Ectodermal cell (in vitro differentiated cells): ENCODE data around the gene CSF3.

Experiments used
- H3K27ac ChIP-seq: 2 replicates; pipeline ENCODE4 v1.7.0; 2013; ENCODE audit warnings: mild to moderate bottlenecking, low read depth, low read length; ENCODE audit not compliant: insufficient read depth, poor library complexity, severe bottlenecking
- H3K27me3 ChIP-seq: 2 replicates; pipeline ENCODE4 v1.7.0; 2013; ENCODE audit warnings: mild to moderate bottlenecking, low read length; ENCODE audit not compliant: insufficient read depth, control insufficient read depth, poor library complexity, severe bottlenecking
- H3K36me3 ChIP-seq: one replicate; pipeline ENCODE4 v1.7.0; 2013; ENCODE audit warnings: low read length; ENCODE audit not compliant: control insufficient read depth, insufficient read depth
- H3K4me1 ChIP-seq: one replicate; pipeline ENCODE4 v1.7.0; 2013; ENCODE audit warnings: low read length; ENCODE audit not compliant: control insufficient read depth, insufficient read depth
- H3K4me3 ChIP-seq: 2 replicates; pipeline ENCODE4 v1.7.0; 2013; ENCODE audit warnings: low read depth, low read length, control low read depth; ENCODE audit not compliant: insufficient read depth
- H3K9me3 ChIP-seq: 2 replicates; pipeline ENCODE4 v1.7.0; 2013; ENCODE audit warnings: mild to moderate bottlenecking, low read length, moderate library complexity; ENCODE audit not compliant: control insufficient read depth
- WGBS, 2 experiments: methylation state at CpG; one replicate each; pipeline ENCODE4 v1.1.7; 2013; ENCODE audit warnings: missing lambda C conversion rate in 2 of 2; 5-methylcytosine and 5-hydroxymethylcytosine counted together

The CSF3 gene

DNA sequence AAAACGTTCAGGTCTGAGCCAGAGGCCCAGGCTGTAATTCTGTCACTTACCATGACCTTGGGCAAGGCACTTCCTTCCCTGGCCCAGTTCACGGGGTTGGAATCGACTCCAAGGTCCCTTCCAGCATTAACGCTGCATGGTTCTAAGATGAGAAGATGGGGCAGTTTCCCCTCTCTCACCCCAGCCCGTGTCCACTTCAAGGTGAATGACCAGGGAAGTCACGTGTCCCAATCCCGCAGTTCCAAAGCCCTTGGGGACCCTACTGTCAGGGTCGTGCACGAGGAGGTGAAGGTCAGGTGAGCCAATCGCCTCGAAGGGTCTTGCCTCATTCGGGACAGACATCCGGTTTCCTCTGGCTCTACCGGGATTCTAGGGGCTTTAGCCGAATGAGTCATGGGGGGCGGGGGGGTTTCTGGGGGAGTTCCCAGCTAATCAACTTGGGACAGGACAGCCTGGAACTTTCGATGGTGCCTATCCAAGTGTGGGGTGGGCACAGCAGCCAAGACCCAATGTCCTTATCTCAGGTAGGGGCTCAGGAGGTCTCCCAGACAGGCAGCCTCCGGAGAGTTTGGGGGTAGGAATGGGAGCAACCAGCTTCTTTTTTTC is 762 bp upstream of the CSF3 start:
- 72 to 78% methylated on average over 18 of the region's 18 CpGs for WGBS, 2 experiments

DNA sequence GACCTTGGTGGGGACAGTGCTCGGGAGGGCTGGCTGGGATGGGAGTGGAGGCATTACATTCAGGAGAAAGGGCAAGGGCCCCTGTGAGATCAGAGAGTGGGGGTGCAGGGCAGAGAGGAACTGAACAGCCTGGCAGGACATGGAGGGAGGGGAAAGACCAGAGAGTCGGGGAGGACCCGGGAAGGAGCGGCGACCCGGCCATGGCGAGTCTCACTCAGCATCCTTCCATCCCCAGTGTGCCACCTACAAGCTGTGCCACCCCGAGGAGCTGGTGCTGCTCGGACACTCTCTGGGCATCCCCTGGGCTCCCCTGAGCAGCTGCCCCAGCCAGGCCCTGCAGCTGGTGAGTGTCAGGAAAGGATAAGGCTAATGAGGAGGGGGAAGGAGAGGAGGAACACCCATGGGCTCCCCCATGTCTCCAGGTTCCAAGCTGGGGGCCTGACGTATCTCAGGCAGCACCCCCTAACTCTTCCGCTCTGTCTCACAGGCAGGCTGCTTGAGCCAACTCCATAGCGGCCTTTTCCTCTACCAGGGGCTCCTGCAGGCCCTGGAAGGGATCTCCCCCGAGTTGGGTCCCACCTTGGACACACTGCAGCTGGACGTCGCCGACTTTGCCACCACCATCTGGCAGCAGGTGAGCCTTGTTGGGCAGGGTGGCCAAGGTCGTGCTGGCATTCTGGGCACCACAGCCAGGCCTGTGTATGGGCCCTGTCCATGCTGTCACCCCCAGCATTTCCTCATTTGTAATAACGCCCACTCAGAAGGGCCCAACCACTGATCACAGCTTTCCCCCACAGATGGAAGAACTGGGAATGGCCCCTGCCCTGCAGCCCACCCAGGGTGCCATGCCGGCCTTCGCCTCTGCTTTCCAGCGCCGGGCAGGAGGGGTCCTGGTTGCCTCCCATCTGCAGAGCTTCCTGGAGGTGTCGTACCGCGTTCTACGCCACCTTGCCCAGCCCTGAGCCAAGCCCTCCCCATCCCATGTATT is 1.1 kb downstream of the CSF3 start:
- H3K9me3 ChIP-seq, result no peaks in the 10 kb centered on the region
- 87 to 89% methylated on average over 26 of the region's 26 CpGs for whole genome bisulfite sequencing, 2 experiments
- H3K36me3 ChIP-seq, result peaks cover 2% of the 10 kb centered on the region
- no peak overlapping the region for H3K27ac ChIP-seq
- peaks cover 31% of the 10 kb centered on the region for H3K4me1 ChIP-seq
- no peak overlapping the region for H3K4me3 ChIP-seq
- H3K27me3 ChIP-seq, result no peaks in the 10 kb centered on the region

More for the DNA sequence above, 762 bp upstream of the CSF3 start:
- H3K27me3 ChIP-seq, result no peaks in the 10 kb centered on the region
- H3K27ac ChIP-seq, result no peak overlapping the region
- no peaks in the 10 kb centered on the region for H3K9me3 ChIP-seq
- no peaks in the 10 kb centered on the region for H3K36me3 ChIP-seq
- H3K4me3 ChIP-seq, result no peak overlapping the region
- peaks cover 27% of the 10 kb centered on the region for H3K4me1 ChIP-seq

GRCh38 chr17:40017422-40018080 is 2.3 kb downstream of the CSF3 start:
- 70 to 71% methylated on average over 15 of the region's 15 CpGs for WGBS, 2 experiments
- Histone ChIP-seq H3K9me3 (no peaks in the 10 kb centered on the region), H3K4me3 (no peak overlapping the region), H3K27ac (no peak overlapping the region), H3K27me3 (no peaks in the 10 kb centered on the region), H3K4me1 (peaks cover 31% of the 10 kb centered on the region), H3K36me3 (peaks cover 7% of the 10 kb centered on the region)

- no peak overlapping the region for H3K4me3 ChIP-seq
Observed at GRCh38 chr17:40018211-40019121, 3.2 kb downstream of the CSF3 start.

GRCh38 chr17:40019140-40019991 is 4.1 kb downstream of the CSF3 start:
- peak overlapping the region; percentile 52 for H3K27ac ChIP-seq
- peaks cover 31% of the 10 kb centered on the region for H3K4me1 ChIP-seq
- H3K9me3 ChIP-seq, result no peaks in the 10 kb centered on the region
- H3K36me3 ChIP-seq, result peaks cover 11% of the 10 kb centered on the region
- no peak overlapping the region for H3K4me3 ChIP-seq
- H3K27me3 ChIP-seq, result no peaks in the 10 kb centered on the region
- WGBS, 2 experiments, result 82 to 83% methylated on average over 24 of the region's 24 CpGs

More at GRCh38 chr17:40018211-40019121, 3.2 kb downstream of the CSF3 start:
- no peaks in the 10 kb centered on the region for H3K27me3 ChIP-seq
- peaks cover 11% of the 10 kb centered on the region for H3K36me3 ChIP-seq
- 27 to 29% methylated on average over 15 of the region's 15 CpGs for WGBS, 2 experiments
- H3K9me3 ChIP-seq, result no peaks in the 10 kb centered on the region
- peak overlapping the region; percentile 52 for H3K27ac ChIP-seq
- peaks cover 31% of the 10 kb centered on the region for H3K4me1 ChIP-seq

GRCh38 chr17:40020146-40020545 is 4.9 kb downstream of the CSF3 start:
- Histone ChIP-seq H3K27me3 (no peaks in the 10 kb centered on the region), H3K4me3 (no peak overlapping the region), H3K36me3 (peaks cover 16% of the 10 kb centered on the region), H3K9me3 (no peaks in the 10 kb centered on the region), H3K4me1 (peaks cover 27% of the 10 kb centered on the region), H3K27ac (no peak overlapping the region)
- WGBS, 2 experiments, result 93 to 94% methylated on average over 13 of the region's 13 CpGs

DNA sequence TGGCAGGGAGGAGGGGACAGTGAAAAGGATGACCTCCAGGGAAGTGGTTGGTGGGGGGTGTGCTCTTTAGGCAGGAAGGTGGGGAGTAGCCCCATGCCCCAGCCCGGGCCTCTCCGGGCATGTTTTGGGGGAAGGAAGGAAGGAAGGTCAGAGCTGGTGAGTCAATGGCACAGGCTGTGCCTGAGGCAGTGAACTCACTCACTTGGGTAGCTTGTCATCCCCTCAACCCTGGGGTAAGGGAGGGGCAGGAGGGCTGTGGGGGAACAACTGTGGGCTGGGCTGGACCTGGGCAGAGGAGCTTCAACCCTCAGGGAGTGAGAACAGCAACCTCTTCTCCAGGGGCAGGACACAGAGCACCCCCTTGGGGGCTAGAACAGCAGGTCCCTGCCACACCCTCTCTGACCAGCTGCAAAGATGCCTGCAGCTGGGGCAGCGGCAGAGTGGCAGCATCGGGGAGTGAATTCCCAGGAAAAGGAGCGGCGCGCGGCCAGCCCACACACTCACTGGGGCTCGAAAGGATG is 6.3 kb downstream of the CSF3 start:
- peaks cover 27% of the 10 kb centered on the region for H3K36me3 ChIP-seq
- H3K27me3 ChIP-seq, result no peaks in the 10 kb centered on the region
- H3K9me3 ChIP-seq, result no peaks in the 10 kb centered on the region
- H3K27ac ChIP-seq, result no peak overlapping the region
- peaks cover 20% of the 10 kb centered on the region for H3K4me1 ChIP-seq
- 93 to 94% methylated on average over 9 of the region's 9 CpGs for WGBS, 2 experiments
- no peak overlapping the region for H3K4me3 ChIP-seq

DNA sequence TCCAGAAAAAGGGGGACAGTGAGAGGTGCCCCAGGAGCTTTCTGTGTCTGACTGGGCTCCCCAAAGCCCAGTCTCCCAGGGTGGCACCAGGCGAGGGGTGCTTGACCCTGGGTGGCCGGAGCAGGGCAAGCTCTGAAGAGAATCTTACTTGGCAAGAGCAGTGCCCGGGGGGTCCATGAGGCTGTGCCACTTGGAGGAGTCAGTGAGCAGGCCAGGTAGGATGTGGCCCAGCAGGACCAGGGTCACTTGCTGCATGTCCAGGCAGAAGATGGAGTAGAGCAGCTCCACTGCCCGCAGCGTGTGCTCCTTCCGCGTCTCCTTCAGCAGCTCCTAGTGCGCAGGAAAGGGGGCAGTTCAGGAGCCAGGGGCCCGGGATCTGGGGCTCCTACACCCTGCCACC is 7.3 kb downstream of the CSF3 start:
- Histone ChIP-seq H3K36me3 (peaks cover 29% of the 10 kb centered on the region), H3K27ac (no peak overlapping the region), H3K4me1 (peaks cover 20% of the 10 kb centered on the region), H3K9me3 (no peaks in the 10 kb centered on the region), H3K4me3 (no peak overlapping the region), H3K27me3 (no peaks in the 10 kb centered on the region)
- 92 to 98% methylated on average over 9 of the region's 9 CpGs for WGBS, 2 experiments
